Pons (tissue), 1 donor: ENCODE results near the gene USP48.
"Not testable (repeated sequence)": the region's sequence is repeated elsewhere in the genome, so short reads cannot be mapped to it uniquely, and the experiment has no call there.

Experiments
- DNase-seq: peaks from one replicate; pipeline ENCODE4 v3.0.0-alpha.2; 2016; ENCODE audit warnings: low spot score

The USP48 gene

DNA sequence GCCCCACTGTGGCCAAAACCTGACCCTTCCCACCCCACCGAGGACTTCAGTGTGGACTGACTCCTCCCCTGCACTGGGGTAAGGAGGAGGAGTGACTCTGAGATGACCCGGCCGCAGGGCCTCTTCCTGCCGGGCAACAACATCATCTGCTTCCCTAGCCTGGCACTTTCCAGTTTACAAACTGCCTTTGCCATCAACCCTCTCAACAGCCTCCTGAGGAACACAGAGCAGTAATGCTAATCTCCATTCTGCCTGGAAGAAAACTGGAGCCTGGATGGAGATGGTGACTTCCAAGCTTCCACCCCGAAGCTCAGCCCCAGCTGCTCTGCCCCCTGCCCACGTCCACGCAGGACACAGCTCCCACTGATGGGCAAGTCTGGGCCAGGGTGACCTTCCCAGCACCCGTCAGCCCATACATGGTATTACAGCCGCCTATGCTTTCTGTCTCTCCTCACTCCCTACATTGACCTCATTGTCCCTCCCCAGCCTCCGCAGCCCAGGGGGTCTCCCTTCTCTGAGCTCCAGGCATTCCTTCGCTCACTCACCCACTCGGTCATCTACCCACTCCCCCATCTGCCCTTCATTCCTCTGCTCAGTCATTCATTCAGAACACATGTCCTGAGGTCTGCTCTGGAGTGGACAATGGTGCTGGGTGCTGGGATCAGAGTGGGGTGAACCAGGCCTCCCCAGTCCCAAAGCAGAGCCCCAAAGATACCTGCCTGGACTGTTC is 148.0 kb downstream of the USP48 start:
- DNase-seq = no peak

- no peak for DNase-seq
Measured at GRCh38 chr1:21633992-21634805, 148.8 kb downstream of the USP48 start.

- DNase-seq = no peak
Measured at GRCh38 chr1:21633141-21633755, 149.7 kb downstream of the USP48 start.

DNA sequence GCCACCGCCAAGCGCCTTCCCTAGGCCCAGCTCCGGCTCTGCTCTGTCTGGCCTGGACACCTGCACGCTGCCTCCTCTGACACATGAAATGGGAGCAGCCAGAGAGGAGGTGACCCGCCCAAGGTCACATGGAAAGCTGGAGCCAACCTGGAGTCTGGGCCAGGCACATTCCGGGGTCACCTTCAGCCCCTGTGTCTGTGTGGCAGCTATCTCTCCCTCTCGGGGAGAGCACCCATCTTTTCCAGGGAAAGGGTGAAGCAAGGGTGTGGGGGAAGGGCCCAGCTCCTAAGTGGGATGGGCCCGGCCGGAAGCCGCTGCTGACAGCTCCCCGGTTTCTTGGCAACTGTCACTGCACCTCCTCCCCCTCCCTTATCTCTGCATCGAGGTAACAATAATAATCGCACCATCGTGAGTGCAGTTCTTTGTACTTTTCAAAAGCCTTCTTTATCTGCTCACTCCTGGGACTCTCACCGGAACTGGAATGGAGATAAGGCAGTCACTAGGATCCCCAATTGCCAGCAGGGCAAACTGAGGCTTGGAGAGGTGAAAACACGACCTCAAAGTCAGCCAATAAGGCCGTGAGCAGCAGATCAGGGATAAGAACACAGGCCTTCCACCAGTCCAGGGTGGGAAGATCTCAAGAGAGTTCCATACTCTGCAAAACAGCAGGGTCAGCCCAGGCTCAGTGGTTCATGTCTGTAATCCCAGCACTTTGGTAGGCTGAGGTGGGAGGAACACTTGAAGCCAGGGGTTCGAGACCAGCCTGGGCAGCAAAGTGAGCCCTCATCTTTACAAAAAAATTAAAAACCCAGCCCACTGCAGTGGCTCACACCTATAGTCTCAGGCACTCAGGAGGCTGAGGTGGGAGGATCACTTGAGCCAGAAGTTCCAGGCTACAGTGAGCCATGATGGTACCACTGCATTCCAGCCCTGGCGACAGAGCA is 150.7 kb downstream of the USP48 start:
- DNase-seq = no peak

DNA sequence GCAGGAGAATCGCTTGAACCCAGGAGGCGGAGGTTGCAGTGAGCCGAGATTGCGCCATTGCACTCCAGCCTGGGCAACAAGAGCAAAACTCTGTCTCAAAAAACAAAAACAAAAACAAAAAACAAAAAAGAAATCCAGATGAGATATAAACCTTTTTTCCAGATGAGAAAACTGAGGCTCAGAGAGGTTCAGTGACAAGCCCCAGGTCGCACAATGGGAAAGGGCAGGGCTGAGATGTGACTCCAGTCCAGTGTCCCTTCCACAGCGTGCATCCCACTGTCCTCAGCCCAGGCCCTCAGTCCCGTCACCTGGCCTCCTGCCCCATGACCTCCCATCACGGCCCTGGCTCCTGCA is 151.4 kb downstream of the USP48 start:
- DNase-seq = not testable (repeated sequence)

- no peak for DNase-seq
Measured at GRCh38 chr1:21630571-21631343, 152.2 kb downstream of the USP48 start.

- DNase-seq = no peak
Measured at GRCh38 chr1:21629971-21630370, 153.0 kb downstream of the USP48 start.

DNA sequence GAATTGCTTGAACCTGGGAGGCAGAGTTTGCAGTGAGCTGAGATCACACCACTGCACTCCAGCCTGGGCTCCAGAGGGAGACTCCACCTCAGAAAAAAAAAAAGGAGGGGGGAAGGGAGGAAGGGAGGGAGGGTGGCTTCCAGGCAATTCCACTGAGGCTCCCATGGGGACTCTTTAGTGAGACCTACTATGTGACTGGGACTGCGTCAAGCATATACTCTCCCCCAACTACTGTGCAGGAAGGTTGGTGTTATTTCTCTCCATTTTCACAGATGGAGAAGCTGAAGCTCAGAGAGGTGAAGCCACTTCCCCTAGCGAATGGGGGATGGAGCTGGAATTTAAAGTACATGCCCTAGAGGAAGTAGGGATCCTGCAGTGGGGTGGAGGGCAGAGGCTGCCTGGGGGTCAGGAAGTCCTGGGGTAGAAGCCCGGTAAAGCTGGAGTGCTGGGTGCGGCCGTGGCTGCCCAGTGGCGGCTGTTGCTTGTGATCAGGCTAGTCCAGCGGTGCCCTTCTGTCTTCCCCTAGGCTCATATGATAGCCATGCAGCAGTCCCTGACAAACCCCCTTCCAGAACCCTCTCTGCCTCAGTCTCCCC is 154.1 kb downstream of the USP48 start:
- DNase-seq = no peak
